Skeletal muscle cell (primary cell): ENCODE results near the gene RRBP1.
"Not testable (repeated sequence)": the region's sequence is repeated elsewhere in the genome, so short reads cannot be mapped to it uniquely, and the experiment has no call there.

ENCODE experiments used
- DNase-seq: peaks from one replicate; pipeline ENCODE4 v3.0.0-alpha.2; 2010; ENCODE audit warnings: low read depth
- H3K4me3 ChIP-seq: 2 replicates; pipeline ENCODE4 v1.5.1; 2011; ENCODE audit warnings: low read depth, mild to moderate bottlenecking, control low read depth, low read length, moderate library complexity

The RRBP1 gene

DNA sequence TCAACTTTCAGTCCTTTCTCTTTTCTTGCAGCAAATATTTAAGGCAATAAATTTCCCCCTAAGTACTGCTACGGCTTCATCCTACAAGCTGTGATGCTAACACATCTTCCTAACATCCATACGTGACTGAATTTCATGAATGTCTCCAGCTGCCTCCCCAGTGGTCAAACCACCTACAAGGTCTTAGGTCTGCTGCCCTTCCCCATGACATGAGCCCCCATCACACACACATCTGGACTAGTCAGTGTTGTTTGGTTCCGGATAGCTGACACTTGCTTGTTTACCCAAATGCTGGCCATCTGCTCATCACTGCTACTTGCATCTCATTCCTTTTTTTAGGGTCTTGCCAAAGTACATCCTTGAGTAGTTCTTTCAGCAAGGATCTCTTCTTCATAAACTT is 14.6 kb downstream of the RRBP1 start:
- no peak for DNase-seq
- H3K4me3 ChIP-seq: no peak overlapping the region

DNA sequence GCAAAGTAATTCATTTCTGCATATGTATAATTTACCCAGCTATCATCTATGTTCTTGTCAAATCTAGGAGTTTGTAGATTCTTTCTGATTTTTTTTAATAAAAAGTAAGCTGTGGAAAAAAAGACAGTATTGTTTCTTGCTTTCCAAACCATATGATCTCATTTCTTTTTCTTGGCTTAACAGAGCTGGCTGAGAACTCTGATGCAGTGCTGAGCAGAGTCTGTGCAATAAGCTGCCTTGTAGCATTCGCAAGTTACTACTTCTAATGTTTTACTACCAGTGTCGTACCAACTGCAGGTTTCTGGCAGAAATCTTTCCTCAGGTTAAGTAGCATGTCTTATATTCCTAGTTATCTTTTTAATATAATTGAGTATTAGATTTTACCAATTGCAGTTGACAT is 15.6 kb downstream of the RRBP1 start:
- no peak overlapping the region for H3K4me3 ChIP-seq
- no peak for DNase-seq

DNA sequence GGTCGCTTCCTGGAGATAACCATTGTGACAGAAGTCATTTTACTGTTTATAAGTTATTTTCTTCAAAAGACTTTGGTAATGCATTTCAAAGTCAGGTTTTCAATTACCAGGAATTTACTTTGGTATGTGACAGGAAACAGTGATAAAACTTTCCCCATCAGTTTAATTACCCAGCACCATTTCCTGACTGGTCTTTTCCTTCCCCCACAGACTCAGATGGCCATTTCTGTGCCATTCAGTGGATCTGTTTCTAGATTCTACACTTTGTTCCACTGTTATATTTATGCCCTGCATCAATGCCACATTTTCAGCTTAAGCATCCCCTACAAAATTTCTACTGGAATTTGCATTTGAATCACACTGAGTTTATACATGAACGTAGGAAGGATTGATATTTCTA is 16.3 kb downstream of the RRBP1 start:
- H3K4me3 ChIP-seq: no peak overlapping the region
- no peak for DNase-seq

DNA sequence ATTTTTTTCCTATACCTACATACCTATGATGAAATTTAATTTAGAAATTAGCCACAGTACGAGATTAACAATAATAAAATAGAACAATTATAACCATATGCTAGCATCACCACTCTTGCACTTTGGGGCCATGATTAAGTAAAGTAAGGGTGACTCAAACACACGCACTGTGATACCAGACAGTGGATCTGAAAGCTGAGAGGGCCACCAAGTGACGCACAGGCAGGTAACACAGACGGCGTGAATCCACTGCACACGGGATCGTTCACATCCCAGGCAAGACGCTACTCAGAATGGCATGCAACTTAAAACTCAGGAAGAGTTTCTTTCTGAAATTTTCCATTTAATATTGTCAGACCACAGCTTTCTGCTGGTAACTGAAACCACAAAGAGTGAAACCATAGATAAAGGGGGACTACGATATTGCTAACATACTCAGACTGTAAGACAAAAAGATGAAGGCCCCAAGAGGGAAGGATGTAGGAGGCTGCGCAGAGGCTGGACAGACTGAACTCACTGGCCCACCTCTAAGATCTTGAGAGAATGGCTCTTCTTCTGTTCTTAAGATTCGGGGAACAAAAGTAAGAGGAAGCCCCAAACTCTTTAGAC is 17.9 kb downstream of the RRBP1 start:
- H3K4me3 ChIP-seq: no peak overlapping the region
- no peak for DNase-seq

DNA sequence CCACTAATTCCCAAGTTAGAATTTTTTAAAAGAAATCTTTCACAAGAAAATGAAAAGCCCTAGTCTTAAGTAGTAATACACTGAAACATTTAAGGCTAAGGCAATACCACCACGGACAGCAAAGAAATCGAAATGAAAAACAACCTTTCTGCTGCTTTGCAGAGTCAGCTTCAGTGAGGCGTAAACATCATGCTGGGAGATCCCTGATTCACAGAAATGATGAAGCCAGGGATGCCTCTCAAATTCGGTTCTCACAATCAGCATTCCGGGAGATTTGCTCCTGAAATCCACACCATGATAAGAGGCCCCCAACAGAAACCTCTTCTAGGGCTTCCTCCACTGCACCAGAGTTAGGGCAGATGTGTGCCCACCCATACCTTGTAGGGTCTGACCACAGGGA is 18.6 kb downstream of the RRBP1 start:
- H3K4me3 ChIP-seq: no peak overlapping the region
- DNase-seq: no peak

DNA sequence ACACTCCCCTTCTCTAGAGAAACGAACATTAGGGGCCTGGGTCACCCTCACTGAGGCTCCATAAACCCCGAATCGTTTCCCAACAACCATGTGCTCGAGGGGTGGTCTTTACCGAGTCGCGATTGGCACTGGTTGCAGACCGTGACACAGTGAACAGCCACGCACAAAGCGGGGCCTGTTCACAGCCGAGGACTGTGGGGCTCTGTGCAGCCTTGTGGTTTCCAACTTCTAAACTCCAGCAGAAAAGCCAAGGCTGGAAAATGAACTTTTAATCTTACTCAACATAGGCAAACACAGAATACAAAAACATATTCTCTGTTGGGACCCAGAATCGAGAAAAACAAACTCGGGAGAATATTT is 19.0 kb downstream of the RRBP1 start:
- H3K4me3 ChIP-seq: no peak overlapping the region
- no peak for DNase-seq

DNA sequence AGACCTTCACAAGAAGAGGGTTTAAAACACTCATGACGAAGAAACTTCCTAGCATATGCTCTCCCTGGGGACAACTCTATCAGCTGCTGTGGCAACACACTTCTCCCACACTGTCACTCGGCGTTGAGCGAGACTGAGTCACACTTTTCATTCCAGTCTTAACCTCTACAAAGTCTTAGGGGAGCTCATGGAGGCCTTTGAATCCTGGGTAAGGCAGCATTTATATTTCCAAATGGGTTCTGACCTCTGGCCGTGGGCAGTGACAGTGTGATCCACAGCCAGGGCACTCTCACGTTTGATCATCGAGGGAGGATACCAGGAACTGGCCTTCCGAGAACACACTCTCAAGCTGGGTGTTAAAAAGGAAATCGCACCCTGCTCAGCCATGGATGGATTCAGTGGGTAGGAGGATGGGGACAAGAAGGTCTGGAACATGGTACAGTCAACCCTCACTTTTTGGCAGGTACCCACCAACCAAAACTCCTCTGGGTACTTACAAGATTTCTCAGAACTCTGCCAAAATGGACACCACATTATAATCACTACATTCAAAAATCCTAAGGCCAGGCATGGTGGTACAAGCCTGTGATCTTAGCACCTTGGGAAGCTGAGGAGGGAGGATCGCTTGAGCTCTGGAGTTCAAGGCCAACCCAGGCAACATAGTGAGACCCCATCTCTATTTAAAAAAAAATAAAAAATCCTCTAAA is 19.6 kb downstream of the RRBP1 start:
- no peak overlapping the region for H3K4me3 ChIP-seq
- DNase-seq: peak; percentile 78

DNA sequence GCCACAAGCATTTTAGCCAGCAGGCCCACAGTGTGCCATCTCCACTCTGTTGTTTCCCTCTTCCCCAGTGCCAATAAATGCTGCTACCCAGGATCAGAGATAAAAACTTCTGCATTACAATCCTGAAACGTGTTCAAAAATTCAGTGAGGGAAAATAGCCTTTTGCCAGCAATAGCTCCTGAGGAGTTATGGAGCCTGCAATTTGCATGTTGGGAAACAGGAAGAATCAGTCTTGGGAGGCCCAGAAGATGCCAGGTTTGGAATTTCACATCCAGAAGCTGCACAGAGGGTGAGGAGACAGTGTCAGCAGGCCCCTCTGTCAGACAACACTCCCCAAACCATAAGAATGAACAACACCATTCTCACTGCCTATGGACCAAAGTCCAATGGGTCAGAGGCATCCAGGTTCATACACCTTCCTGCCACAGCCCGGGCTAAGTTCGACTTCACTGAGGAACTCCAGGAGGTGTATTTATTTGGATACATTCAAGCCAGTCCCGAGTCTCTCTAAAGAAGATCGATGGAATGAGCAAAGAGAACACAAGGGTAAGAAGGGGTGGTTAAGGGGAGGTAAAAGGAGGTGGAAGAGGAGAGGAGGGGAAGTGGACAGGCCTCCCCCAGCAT is 20.8 kb downstream of the RRBP1 start:
- DNase-seq: no peak

DNA sequence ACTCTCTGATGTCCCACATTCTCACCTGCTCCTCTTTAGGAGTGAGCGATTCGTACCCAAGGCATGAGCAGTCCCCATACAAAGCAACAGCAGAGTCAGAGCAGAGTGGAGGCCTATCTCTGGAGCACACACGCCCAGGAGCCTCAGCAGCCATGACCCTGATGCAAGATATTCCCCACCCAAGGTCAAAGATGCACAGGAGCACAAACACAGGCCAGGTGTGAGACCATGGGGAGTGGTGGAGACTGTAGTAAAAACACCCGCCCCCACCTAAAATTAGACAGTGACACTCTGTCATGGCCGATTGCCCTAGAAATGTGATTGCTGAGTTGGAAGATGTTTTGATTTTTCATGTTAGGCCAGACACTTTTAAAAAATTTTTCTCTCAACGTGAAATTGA is 21.4 kb downstream of the RRBP1 start:
- no peak overlapping the region for H3K4me3 ChIP-seq
- DNase-seq: no peak

More for the DNA sequence above, 20.8 kb downstream of the RRBP1 start:
- no peak overlapping the region for H3K4me3 ChIP-seq

DNA sequence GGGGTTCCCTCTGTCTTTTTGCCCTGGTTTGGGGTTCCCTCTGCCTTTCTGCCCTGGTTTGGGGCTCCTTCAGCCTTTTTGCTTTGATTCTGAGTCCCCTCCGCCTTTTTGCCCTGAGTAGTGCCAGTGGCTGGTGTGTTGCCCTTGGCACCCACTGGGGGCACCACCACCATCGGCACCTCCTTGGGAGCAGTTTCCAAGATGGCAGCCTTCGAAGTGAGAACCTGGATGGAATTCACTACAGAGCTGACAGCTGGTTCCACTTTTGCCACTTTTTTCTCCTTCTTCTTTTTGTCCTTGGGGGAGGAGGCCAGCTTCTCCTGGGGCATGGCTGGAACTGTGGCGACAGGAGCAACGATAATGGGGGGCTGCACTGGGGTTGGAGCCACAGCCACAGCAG is 22.2 kb downstream of the RRBP1 start:
- DNase-seq: no peak
- H3K4me3 ChIP-seq: no peak overlapping the region

DNA sequence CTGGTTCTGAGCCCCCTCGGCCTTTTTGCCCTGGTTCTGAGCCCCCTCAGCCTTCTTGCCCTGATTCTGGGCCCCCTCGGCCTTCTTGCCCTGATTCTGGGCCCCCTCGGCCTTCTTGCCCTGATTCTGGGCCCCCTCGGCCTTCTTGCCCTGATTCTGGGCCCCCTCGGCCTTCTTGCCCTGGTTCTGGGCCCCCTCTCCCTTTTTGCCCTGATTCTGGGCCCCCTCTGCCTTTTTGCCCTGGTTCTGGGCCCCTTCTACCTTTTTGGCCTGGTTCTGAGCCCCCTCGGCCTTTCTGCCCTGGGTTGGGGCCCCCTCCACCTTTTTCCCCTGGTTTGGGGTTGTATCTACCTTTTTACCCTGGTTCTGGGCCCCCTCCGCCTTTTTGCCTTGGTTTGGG is 22.7 kb downstream of the RRBP1 start:
- H3K4me3 ChIP-seq, DNase-seq: not testable (repeated sequence)

DNA sequence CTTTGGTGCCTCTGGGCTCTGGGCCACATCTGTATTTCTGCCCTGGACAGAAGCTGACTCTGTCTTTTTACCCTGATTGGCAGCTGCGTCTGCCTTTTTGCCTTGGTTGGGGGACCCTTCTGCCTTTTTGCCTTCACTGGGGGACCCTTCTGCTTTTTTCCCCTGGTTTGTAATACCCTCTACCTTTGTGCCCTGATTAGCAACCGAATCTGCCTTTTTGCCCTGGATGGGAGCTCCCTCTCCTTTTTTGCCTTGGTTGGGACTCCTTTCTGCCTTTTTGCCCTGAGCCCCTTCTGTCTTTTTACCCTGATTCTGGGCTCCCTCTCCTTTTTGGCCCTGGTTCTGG is 23.4 kb downstream of the RRBP1 start:
- no peak for DNase-seq
- H3K4me3 ChIP-seq: no peak overlapping the region

DNA sequence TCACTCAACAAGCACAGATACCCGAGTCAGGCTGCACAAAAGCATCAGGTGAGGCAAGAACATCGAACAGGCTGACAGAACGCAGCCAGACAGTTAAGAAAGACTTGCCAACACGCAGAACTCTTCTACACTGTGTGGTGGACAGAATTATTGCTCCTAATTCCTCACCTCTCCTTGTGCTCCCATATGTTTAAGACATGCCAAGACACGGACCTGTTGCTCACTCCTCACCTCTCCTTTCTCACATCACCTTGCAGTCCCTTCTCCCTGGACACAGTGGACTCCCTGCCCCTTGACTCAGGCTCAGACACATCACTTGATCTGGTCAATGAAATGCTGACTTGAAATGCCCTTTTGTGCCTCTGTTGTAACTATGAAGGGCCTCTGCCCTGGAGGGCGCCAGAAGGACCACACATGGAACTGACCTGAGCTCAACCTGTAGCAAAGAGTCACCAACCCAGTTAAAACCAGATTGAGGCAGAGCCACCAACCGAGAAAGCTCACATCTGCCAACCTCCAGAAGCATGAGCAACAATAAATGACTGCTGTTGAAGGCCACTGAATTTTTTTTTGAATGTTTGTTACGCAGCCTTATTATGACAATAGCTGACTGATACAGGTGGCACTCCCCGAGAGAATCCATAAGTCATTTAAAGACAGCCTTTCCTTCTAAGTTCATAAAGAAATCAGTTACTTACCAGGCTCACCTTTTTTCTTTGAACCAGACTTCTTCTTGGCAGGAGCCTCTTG is 24.0 kb downstream of the RRBP1 start:
- DNase-seq: no peak
- H3K4me3 ChIP-seq: no peak overlapping the region

DNA sequence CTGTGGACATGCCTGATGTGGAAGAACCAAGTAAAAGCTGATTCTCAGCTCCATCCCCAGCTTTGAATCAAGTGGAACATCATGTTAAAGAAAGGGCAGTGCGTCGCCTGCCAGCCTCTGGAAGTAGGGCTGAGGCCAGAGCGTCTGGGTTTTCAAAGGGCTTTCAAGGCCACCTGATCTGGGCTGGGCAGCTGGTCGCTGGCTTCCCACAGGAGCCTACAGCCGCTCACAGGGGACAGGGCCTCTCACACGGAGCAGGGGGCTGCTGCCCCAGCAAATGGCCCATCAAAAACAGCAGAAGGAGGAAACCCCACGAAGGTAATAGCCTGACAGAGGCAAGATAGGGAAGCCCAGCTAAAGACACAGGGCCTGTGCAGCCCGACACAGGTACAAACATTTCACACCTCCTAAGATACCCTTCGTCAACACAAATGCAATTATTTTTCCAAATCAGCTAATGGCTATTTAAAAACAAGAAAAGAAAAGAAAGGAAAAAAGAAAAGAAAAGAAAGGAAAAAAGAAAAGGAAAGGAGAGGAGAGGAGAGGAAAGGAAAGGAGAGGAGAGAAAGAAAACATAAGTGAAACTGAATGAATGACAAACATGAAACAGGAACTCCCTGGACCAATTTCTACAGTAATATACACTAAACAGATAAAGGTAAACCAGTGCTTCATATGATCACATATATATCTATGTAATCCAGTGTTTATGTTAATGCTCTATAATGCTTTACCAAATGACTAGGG is 24.8 kb downstream of the RRBP1 start:
- DNase-seq: no peak
- H3K4me3 ChIP-seq: no peak overlapping the region

DNA sequence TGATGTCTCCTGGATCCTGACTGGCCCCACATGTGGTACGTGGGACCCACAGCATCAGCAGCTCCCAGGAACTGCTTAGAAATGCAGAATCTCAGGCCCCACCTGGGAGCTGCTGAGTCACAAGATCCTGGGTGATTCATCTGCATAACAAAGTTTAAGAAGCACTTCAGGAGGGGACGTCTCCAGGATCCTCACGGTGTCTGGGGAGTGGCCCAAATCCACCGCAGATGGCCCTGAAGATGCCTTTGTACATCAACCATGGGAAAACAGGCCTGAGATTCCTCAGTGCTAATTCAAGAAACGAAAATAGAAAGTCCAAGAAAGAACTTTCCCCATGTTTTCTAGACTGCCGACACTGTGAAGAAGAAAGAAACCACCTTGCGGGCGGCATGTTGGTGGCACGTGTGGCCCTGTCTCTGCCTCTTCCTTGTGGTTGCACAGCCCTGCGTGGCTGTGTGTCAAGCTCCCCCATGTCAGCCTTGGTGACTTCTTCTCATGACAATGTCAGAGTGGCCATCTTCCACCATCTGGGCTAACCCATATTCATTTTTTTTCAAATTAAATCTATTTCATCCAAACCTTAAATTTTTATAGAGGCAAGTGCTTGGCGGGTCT is 26.1 kb downstream of the RRBP1 start:
- DNase-seq: no peak
- no peak overlapping the region for H3K4me3 ChIP-seq

DNA sequence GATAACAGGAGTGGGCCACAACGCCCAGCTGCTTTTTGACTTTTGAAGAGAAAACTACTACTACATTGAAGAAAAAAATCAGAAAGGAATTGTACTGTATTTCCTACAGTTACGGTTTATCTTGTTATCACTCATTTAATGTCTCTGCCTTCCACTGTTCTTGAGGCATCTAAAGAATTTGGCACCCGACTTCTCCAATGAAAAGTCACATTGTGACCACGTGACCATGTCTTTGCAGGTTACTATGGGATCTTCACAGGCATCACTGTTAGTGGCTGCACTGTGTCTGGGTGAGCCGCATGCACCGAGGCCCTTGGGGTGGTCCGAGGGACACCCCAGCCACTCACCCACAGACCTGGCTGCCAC is 26.8 kb downstream of the RRBP1 start:
- no peak for DNase-seq
- no peak overlapping the region for H3K4me3 ChIP-seq

DNA sequence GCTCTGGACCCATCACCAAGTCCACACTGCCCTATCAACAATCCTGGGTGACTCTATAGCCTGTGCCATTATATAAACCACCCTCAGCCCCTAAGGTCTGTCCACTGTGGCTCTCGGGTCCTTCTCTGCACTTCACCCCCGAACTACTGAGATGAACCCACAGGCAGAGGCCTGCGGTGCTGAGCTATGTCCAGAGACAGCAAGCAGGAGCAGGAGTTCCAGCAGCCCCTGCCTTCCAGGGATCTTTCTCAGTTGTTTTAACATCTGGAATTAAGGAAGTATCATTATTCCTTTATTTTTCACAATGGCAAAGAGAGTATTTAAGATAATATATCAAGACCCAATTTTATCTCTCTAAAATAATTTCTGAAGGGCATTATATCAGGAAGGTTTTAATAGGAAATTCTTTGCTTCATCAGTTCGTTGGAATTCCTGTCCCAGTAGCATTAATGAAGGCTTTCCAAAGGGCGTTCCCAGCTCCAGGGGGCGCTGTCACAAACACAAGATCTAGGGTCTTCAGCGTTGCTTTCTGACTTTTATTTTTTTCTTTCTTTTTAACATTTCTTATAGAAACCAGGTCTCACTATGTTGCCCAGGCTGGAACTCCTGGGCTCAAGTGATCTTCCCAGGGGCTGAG is 27.3 kb downstream of the RRBP1 start:
- DNase-seq: no peak

DNA sequence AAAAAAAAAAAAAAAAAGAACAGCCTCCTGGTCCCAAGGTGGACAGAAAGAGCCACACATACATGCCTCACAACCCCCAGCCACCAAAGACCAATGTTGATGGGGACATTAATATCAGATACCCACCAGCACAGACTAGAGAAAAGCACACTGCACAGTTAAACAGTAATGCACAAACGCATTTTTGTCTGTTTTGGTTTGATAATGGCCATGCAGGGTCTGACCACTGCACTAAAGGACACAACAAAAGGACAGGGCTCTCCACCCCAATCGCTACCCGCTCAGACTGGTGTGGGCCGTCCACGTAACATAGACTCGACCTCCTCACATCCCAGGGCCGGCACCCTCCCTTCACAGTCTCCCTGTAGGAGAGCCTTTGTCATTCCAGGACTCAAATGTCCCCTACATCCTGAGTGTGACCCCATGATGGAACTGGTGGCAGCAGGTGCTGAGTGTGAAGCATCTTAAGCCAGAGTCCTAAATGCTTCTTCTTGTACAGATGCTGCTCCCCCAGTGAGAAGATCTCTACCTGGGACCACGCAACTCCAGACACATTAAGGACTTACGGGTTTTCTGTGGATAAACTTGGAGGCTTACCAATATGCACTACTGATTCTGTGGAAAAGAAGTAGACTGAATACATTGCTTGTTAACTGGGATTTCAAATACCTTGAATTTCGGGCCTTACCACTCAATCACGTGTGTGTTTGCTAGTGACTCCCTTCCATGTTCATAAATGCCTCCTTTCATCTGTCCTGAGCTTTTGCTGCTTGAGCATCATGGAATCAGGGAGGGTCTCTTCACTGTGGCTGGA is 28.0 kb downstream of the RRBP1 start:
- no peak overlapping the region for H3K4me3 ChIP-seq
- no peak for DNase-seq

More for the DNA sequence above, 27.3 kb downstream of the RRBP1 start:
- no peak overlapping the region for H3K4me3 ChIP-seq
